LNCAP (cell line): ENCODE measurements around the gene TMEM125.

Source experiments
- CTCF ChIP-seq: fragments of 450-650 bp; IDR thresholded peaks from 2 replicates; pipeline ENCODE4 v1.5.1; 2017; ENCODE audit warnings: mild to moderate bottlenecking

The TMEM125 gene

DNA sequence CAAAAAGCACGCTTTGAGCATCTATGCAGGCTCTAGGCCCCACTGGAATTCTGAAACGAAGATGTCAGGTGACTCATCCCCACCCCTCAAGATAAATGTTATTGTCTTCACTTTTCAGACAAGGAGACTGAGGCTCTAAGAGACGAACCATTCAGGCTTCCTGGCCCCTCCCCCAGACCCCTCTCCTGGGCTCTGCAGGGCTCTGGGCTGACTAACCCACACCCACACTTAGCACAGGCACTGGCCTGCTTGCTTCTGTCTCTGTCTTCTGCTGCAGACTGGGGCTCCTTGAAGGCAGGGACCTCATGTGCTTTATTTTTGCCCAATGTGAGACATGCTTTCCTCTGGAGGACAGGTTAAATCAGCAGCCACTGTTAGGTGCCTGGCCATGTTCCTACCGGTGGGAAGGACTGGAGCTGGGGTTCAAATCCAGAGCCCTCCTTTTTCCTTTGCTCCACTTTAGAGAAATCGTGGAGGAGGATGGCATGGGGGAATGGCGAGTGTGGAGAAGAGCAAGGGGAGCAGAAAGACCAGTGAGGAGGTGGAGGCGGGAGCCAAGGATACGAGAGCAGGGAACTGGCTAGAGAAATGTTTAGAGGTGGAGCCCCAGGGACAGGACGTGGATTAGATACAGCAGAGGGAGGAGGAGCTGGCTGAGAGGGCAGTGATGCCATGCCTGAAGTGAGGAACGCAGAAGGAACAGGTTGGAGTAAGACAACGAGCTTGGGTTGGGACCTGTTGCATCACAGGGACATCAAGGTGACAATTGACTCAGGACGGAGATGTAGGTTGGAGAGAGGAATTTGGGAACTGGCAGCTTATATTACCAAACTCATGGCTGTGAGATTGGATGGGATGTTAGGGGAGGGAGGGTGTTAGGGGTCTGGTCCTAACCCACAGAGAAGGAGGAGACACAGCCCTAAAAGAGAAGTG lies 1.7 kb downstream of the TMEM125 start:
- TF ChIP-seq CTCF = no peak

DNA sequence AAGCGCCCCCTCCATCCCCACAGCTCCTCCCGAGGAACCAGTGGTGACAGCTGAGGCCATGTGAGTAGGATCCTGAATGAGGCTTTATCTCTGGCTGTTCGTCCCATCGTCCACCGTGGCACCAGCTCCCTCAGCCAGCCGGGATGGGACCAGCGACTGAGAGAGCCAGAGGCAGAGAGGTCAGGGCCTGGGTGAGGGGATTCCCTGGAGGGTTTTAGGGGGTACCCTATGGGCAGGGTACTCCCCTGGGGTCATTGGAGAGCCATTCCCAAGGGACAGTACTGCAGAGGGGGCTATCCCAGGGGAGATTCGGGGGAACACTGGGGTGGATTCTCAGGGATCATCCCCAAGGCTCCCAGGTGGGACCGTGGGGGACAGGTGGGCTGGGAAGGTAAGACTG lies 2.4 kb downstream of the TMEM125 start:
- no peak for TF ChIP-seq CTCF

- no peak for TF ChIP-seq CTCF
Measured at GRCh38 chr1:43272576-43273571, 3.1 kb downstream of the TMEM125 start.

DNA sequence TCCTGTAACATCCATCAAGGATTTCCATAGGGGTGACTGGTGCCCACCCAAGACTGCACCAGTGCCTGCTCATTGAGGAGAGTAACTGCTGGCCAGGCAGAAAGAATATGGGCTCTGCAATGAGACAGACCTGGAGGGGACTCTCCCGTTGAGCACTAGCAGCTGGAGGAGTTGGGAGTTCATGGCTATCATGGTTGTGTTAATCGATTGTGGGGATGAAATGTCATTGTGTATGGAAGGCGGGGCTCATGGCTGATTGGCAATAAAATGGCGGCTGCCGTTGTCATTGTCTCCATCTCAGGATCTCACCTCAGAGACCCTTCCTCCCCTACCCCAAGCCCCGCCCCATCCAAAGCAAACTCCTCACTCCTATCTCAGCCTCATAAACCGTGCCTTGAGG lies 3.9 kb downstream of the TMEM125 start:
- no peak for TF ChIP-seq CTCF

DNA sequence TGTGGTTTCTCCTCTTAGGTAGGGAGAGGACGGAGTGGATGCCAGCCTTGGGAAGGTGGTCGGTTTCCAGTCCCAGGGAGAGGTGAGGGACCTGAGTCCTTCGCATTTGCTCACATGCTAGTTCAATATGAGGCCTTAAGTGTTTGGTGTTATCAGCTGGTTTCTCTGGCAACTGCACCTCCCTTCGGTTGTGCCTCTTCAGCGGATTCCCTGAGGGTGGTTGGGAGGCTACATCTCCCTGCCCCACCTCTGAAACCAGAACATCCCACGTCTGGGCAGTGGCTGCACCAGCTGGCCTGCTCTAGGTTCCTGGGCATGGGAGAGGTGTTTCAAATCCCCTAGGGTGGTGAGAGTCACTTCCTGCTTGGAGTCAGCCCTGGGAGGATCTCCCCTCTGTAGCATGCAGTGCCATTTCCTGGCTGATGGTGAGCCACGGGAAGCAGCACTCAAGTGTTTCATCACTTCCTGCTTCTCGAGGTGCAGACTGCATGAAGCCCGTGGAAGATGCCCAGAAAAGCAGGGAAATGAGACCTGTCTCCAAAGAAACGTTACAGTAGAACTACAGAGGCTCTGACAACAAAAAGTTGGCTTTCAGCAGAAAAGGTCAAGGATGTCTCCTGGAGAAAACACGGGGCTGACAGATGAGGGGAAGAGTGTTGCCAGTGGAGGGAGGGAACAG lies 4.5 kb downstream of the TMEM125 start:
- no peak for TF ChIP-seq CTCF

DNA sequence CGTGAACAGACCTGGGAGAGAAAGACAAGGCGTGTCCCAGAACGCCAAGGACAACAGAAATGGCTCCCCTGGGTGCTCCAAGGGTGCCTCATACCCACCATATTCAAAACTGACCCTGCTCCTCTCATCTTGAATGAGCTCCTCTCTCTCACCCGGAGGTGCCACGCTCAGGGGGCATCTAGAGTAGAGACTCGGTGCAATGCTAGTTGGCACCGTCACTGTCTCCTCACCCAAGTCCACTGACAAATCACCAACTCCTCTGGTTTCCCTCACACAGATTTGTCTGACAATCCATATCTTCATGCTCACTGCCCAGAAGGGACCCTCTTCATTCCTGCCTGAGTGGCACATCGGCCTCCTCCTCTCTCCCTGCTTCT lies 5.0 kb downstream of the TMEM125 start:
- TF ChIP-seq CTCF = no peak
